Lower leg skin (tissue), 4 donors: ENCODE results near the gene STK10. TPM values are rescaled to one million over a fixed set of nuclear protein-coding genes. Genes with fewer than 3 reads are reported as not detected.

Source experiments
- DNase-seq, 2 donors: peaks; one replicate each; pipeline ENCODE4 v3.0.0-alpha.2; 2019; ENCODE audit warnings: low spot score in 2 of 2
- H3K4me3 ChIP-seq: fragments of 200-600 bp; sonication (generic); 2 replicates; pipeline ENCODE4 v1.5.1; 2017; ENCODE audit warnings: mild to moderate bottlenecking, low read depth; ENCODE audit not compliant: poor library complexity, severe bottlenecking
- CTCF ChIP-seq, 3 donors: fragments of 450-650 bp; IDR thresholded peaks; one replicate each; pipeline ENCODE4 v1.5.1; 2016; ENCODE audit warnings: antibody characterized with exemption in 3 of 3, mild to moderate bottlenecking in 3 of 3, moderate library complexity in 2 of 3
- POLR2A ChIP-seq, 2 donors: fragments of 450-650 bp; IDR thresholded peaks; one replicate each; pipeline ENCODE4 v1.6.1; 2016 to 2017; ENCODE audit warnings: antibody characterized with exemption in 2 of 2, mild to moderate bottlenecking in 1 of 2, moderate library complexity in 1 of 2
- WGBS, 2 donors: methylation state at CpG; one replicate each; pipeline ENCODE4 v1.1.5; 2018; 5-methylcytosine and 5-hydroxymethylcytosine counted together
- intact Hi-C: fragments of 100-400 bp; cut with DNase I; formaldehyde crosslinking; loops from one replicate; pipeline ENCODE4 v1.15.0; 2023; ENCODE audit warnings: low total_unique reads
- total RNA-seq, 4 donors: library from RNA; depleted of rRNA; stranded (reverse); fragments of >200 nt; gene quantifications; one replicate each; pipeline ENCODE4 v1.1.0, GENCODE V29; 2016

The STK10 gene
- total RNA-seq, 4 donors from 2014 or later = 34.4 to 59.8 (median 40.7) TPM

- intact Hi-C loops = no loop called here
- DNase-seq = no peak
- 71 to 74% methylated on average over 5 of the region's 5 CpGs for WGBS, 2 donors
- H3K4me3 ChIP-seq = no peak overlapping the region
- TF ChIP-seq POLR2A (IDR thresholded peaks at IDR 0.05) (no peak), CTCF (IDR thresholded peaks at IDR 0.05) (no peak)
These were observed 188.1 kb downstream of the STK10 start for GRCh38 chr5:171999877-172000276.

GRCh38 chr5:171999100-171999499, 188.9 kb downstream of the STK10 start:
- no peak overlapping the region for H3K4me3 ChIP-seq
- 94 to 97% methylated on average over 2 of the region's 2 CpGs for WGBS, 2 donors
- TF ChIP-seq POLR2A (IDR thresholded peaks at IDR 0.05) (no peak), CTCF (IDR thresholded peaks at IDR 0.05) (no peak)
- DNase-seq = no peak
- intact Hi-C loops = no loop called here

GRCh38 chr5:171997011-171997410, 191.0 kb downstream of the STK10 start:
- no peak for DNase-seq
- 77 to 82% methylated on average over 3 of the region's 3 CpGs for WGBS, 2 donors
- intact Hi-C loops = no loop called here
- no peak for TF ChIP-seq CTCF (IDR thresholded peaks at IDR 0.05)
- TF ChIP-seq POLR2A (IDR thresholded peaks at IDR 0.05) = no peak
- no peak overlapping the region for H3K4me3 ChIP-seq

- H3K4me3 ChIP-seq = no peak overlapping the region
- TF ChIP-seq CTCF (IDR thresholded peaks at IDR 0.05) (no peak), POLR2A (IDR thresholded peaks at IDR 0.05) (no peak)
- no peak for DNase-seq
- 75 to 81% methylated on average over 2 of the region's 2 CpGs for WGBS, 2 donors
- intact Hi-C loops = no loop called here
These were observed 195.2 kb downstream of the STK10 start for GRCh38 chr5:171992813-171993212.

- WGBS, 2 donors = 91 to 96% methylated on average over 3 of the region's 3 CpGs
- intact Hi-C loops = no loop called here
- DNase-seq = no peak
- H3K4me3 ChIP-seq = no peak overlapping the region
- no peak for TF ChIP-seq CTCF (IDR thresholded peaks at IDR 0.05)
- TF ChIP-seq POLR2A (IDR thresholded peaks at IDR 0.05) = no peak
These were observed 195.7 kb downstream of the STK10 start for GRCh38 chr5:171992305-171992704.

Other genes starting within 250 kb of the STK10 start
- gene FBXW11, start 181.6 kb downstream of the STK10 start, total RNA-seq = 10 to 100 TPM; 35.9 to 56.8 (median 50.9) TPM
- gene EFCAB9, start 5.9 kb upstream of the STK10 start, total RNA-seq = not detected
- gene UBTD2, start 95.5 kb upstream of the STK10 start, total RNA-seq = 10 to 100 TPM in 2 of 4 donors, 1 to 10 TPM in 2; 7.1 to 15.1 (median 9.4) TPM